Keratinocyte (primary cell): Measurements from ENCODE around the gene GAB2. TPM values are rescaled to one million over a fixed set of nuclear protein-coding genes. Genes with fewer than 3 reads are reported as not detected.

ENCODE experiments used
- DNase-seq: peaks from one replicate; pipeline ENCODE4 v3.0.0-alpha.2; 2011; ENCODE audit warnings: low read depth, missing footprints, low spot score
- FAIRE-seq: peaks from 2 replicates; lab custom pipeline; 2011; peaks lifted over from hg19 to GRCh38; lab: Jason Lieb, UNC
- H2AFZ ChIP-seq: 2 replicates; pipeline ENCODE4 v1.6.0; 2012; ENCODE audit warnings: low read length, control low read depth, inconsistent platforms; ENCODE audit not compliant: control insufficient read depth
- H3K27ac ChIP-seq: 2 replicates; pipeline ENCODE4 v1.5.1; 2011; ENCODE audit warnings: low read length; ENCODE audit not compliant: control insufficient read depth, insufficient read depth
- H3K27me3 ChIP-seq: 3 replicates; pipeline ENCODE4 v1.6.0; 2011; ENCODE audit warnings: low read length; ENCODE audit not compliant: control insufficient read depth, insufficient read depth; ENCODE audit errors: extremely low read depth
- H3K36me3 ChIP-seq, 2 experiments: 2 replicates in 1 of 2; 3 replicates in 1 of 2; pipeline ENCODE4 v1.5.1; 2011; ENCODE audit warnings: low read length in 2 of 2, mild to moderate bottlenecking in 1 of 2; ENCODE audit not compliant: control insufficient read depth in 2 of 2, insufficient read depth in 2 of 2; ENCODE audit errors: extremely low read depth in 1 of 2
- H3K4me1 ChIP-seq: 3 replicates; pipeline ENCODE4 v1.5.1; 2011; ENCODE audit warnings: low read length; ENCODE audit not compliant: control insufficient read depth, insufficient read depth; ENCODE audit errors: extremely low read depth
- H3K4me2 ChIP-seq: 3 replicates; pipeline ENCODE4 v1.6.0; 2011; ENCODE audit warnings: low read depth, low read length; ENCODE audit not compliant: control insufficient read depth, insufficient read depth; ENCODE audit errors: extremely low read depth
- H3K4me3 ChIP-seq, 3 experiments: fragments of 200-600 bp in 1 of 3; sonication (generic) in 1 of 3; 2 replicates in 2 of 3; 3 replicates in 1 of 3; pipeline ENCODE4 v1.5.1; 2011 to 2016; ENCODE audit warnings: low read length in 3 of 3, mild to moderate bottlenecking in 3 of 3, control low read depth in 2 of 3, inconsistent platforms in 1 of 3, low read depth in 1 of 3, mixed read lengths in 1 of 3, mixed run types in 1 of 3, moderate library complexity in 1 of 3; ENCODE audit not compliant: control insufficient read depth in 2 of 3, insufficient read depth in 2 of 3; ENCODE audit errors: extremely low read depth in 1 of 3
- H3K79me2 ChIP-seq: 2 replicates; pipeline ENCODE4 v1.6.0; 2012; ENCODE audit warnings: low read length; ENCODE audit not compliant: control insufficient read depth, insufficient read depth
- H3K9ac ChIP-seq: 3 replicates; pipeline ENCODE4 v1.6.0; 2011; ENCODE audit warnings: low read length; ENCODE audit not compliant: control insufficient read depth, insufficient read depth; ENCODE audit errors: extremely low read depth
- H3K9me1 ChIP-seq: 3 replicates; pipeline ENCODE4 v1.6.0; 2011; ENCODE audit warnings: low read length; ENCODE audit not compliant: control insufficient read depth, insufficient read depth; ENCODE audit errors: extremely low read depth
- H3K9me3 ChIP-seq: 2 replicates; pipeline ENCODE4 v1.5.1; 2012; ENCODE audit warnings: low read depth, low read length; ENCODE audit not compliant: control insufficient read depth
- H4K20me1 ChIP-seq: 3 replicates; pipeline ENCODE4 v1.6.0; 2011; ENCODE audit warnings: low read length; ENCODE audit not compliant: control insufficient read depth, insufficient read depth; ENCODE audit errors: extremely low read depth
- EZH2 ChIP-seq: IDR thresholded peaks from one replicate; pipeline ENCODE4 v1.6.1; 2012; ENCODE audit warnings: inconsistent platforms, mild to moderate bottlenecking, low read length, moderate library complexity
- dilution Hi-C: fragments of 300-500 bp; cut with MboI; formaldehyde crosslinking; loops from one replicate; pipeline ENCODE4 v1.7.0; 2020; ENCODE audit warnings: low sequenced_read_pairs; ENCODE audit not compliant: extremely low pct_ligation_motif_present
- polyA plus RNA-seq, 5 experiments: library from polyadenylated mRNA; depleted of rRNA in 3 of 5; stranded (reverse) in 3 of 5; stranded (forward) in 1 of 5; unstranded in 1 of 5; fragments of >200 nt; gene quantifications; 1 replicate in 1 of 5; 2 replicates in 3 of 5; 3 replicates in 1 of 5; pipeline versions ENCODE4 v1.2.1 to v1.2.3, GENCODE V29; 2011 to 2012; ENCODE audit warnings: missing spikeins in 2 of 5, low read depth in 1 of 5, low replicate concordance in 1 of 5
- TF ChIP-seq, protein P1 (sequence below), 3 experiments: IDR thresholded peaks in 1 of 3; conservative IDR thresholded peaks in 1 of 3; optimal IDR thresholded peaks in 1 of 3; 2 replicates in 2 of 3; 3 replicates in 1 of 3; pipeline versions ENCODE3 to v1.5.1; 2011; ENCODE audit warnings: low read length in 3 of 3, mild to moderate bottlenecking in 3 of 3, moderate library complexity in 2 of 3, control low read depth in 1 of 3, inconsistent platforms in 1 of 3; ENCODE audit not compliant: insufficient read depth in 2 of 3; ENCODE audit errors: extremely low read depth in 1 of 3

Gene GAB2
- polyA plus RNA-seq, 1 donor (not counting 4 experiments of a cell fraction or from before 2014, with no cell fraction given): 0.68 TPM

DNA sequence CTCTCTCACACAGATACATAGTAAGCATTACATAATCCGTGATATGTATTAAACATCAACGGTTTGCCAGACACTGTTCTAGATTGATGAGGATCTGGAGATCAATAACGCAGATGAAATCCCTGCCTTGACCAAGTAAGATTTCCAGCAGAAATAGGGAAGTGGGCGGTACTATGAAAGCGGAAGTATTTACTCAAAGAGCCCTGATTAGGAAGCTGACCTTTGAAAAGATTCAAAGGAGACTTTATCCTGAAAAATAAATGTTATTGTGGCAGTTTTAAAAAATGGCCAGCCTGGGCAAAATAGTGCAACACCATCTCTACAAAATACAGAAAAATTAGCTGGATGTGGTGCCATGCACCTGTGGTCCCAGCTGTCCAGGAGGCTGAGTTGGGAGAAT lies 26.8 kb downstream of the GAB2 start:
- Histone ChIP-seq H3K79me2 (no peaks in the 10 kb centered on the region), H2AFZ (no peak overlapping the region), H3K9ac (no peak overlapping the region), H3K4me1 (no peaks in the 10 kb centered on the region), H3K9me1 (no peaks in the 10 kb centered on the region), H3K27me3 (no peaks in the 10 kb centered on the region), H3K36me3 (no peaks in the 10 kb centered on the region), H3K4me2 (no peak overlapping the region), H3K4me3 (no peak overlapping the region), H3K9me3 (no peaks in the 10 kb centered on the region), H3K27ac (no peak overlapping the region), H4K20me1 (no peaks in the 10 kb centered on the region)
- dilution Hi-C loops: no loop called here
- TF ChIP-seq EZH2: no peak
- FAIRE-seq: no peak
- no peak for DNase-seq

DNA sequence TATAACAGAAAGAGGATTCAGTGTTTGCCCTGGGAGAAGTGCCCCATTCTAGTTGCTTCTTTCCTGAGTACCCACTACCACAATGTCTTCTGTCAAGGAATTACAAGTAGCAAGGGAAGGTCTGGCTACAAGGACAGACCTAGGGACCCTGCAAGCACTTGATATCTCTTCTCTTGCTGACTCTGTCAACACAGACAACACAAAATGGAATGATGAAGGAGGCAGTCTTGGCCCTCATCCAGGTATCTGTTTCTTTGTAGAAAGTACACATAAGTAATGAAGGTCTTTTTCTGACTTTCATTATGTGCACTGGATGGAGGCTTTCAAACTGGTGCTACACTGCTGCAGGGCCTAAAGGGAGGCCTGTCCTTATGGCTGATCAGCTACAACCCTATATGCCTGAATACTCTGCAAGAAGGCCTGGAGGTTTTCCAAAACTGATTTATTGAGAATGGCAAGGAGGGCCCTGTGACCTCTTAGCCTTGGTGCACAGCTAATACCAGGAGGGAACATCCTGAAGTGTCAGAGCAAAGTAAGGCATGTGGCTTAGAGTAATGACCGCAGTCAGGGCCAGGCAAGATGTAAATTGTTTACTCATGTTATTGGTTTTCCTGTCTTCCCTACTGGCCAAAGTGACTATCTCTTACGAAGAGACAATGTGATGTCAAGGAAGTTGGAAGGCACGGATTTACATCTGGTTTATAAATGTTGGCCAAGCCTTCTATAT lies 31.2 kb downstream of the GAB2 start:
- dilution Hi-C loops: no loop called here
- no peak overlapping the region for H3K9ac ChIP-seq
- no peak overlapping the region for H3K4me3 ChIP-seq
- no peak overlapping the region for H2AFZ ChIP-seq
- no peaks in the 10 kb centered on the region for H4K20me1 ChIP-seq
- no peaks in the 10 kb centered on the region for H3K9me1 ChIP-seq
- H3K27me3 ChIP-seq: no peaks in the 10 kb centered on the region
- H3K79me2 ChIP-seq: no peaks in the 10 kb centered on the region
- DNase-seq: no peak
- H3K4me2 ChIP-seq: no peak overlapping the region
- no peaks in the 10 kb centered on the region for H3K36me3 ChIP-seq
- TF ChIP-seq, protein P1, sequence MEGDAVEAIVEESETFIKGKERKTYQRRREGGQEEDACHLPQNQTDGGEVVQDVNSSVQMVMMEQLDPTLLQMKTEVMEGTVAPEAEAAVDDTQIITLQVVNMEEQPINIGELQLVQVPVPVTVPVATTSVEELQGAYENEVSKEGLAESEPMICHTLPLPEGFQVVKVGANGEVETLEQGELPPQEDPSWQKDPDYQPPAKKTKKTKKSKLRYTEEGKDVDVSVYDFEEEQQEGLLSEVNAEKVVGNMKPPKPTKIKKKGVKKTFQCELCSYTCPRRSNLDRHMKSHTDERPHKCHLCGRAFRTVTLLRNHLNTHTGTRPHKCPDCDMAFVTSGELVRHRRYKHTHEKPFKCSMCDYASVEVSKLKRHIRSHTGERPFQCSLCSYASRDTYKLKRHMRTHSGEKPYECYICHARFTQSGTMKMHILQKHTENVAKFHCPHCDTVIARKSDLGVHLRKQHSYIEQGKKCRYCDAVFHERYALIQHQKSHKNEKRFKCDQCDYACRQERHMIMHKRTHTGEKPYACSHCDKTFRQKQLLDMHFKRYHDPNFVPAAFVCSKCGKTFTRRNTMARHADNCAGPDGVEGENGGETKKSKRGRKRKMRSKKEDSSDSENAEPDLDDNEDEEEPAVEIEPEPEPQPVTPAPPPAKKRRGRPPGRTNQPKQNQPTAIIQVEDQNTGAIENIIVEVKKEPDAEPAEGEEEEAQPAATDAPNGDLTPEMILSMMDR (optimal IDR thresholded peaks at IDR 0.05 in 1 of 3, IDR thresholded peaks at IDR 0.05 in 1 of 3, conservative IDR thresholded peaks at IDR 0.05 in 1 of 3; ENCODE audit: extremely low read depth in 1 of 3, insufficient read depth in 2 of 3, low read length in 3 of 3): no peak
- no peak for TF ChIP-seq EZH2
- H3K27ac ChIP-seq: no peak overlapping the region
- H3K4me1 ChIP-seq: no peaks in the 10 kb centered on the region
- H3K9me3 ChIP-seq: no peaks in the 10 kb centered on the region
- no peak for FAIRE-seq

DNA sequence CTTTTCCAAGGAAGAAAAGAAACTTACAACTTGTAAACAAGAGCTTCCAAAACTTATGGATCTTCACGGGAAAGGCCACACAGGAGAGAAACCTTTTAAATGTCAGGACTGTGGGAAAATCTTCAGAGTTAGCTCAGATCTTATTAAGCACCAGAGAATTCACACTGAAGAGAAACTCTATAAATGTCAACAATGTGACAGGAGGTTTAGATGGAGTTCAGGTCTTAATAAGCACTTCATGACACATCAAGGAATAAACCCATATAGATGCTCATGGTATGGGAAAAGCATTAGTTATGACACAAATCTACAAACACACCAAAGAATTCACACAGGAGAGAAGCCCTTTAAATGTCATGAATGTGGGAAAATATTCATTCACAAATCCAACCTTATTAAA lies 32.4 kb downstream of the GAB2 start:
- dilution Hi-C loops: no loop called here
- Histone ChIP-seq H4K20me1 (no peaks in the 10 kb centered on the region), H3K79me2 (no peaks in the 10 kb centered on the region), H3K4me1 (no peaks in the 10 kb centered on the region), H3K9ac (no peak overlapping the region), H3K9me1 (no peaks in the 10 kb centered on the region), H3K4me3 (no peak overlapping the region), H3K9me3 (no peaks in the 10 kb centered on the region), H3K4me2 (no peak overlapping the region), H3K27ac (no peak overlapping the region), H2AFZ (no peak overlapping the region), H3K27me3 (no peaks in the 10 kb centered on the region), H3K36me3 (no peaks in the 10 kb centered on the region)
- DNase-seq (no peak), FAIRE-seq (no peak)
- TF ChIP-seq EZH2: no peak
- TF ChIP-seq, protein P1 (optimal IDR thresholded peaks at IDR 0.05 in 1 of 3, IDR thresholded peaks at IDR 0.05 in 1 of 3, conservative IDR thresholded peaks at IDR 0.05 in 1 of 3; ENCODE audit: extremely low read depth in 1 of 3, insufficient read depth in 2 of 3, low read length in 3 of 3): no peak
